PC-3 (cell line): Measurements from ENCODE around the gene YKT6.

Experiments used
- EZH2 ChIP-seq: fragments of 300-600 bp; sonication (generic); IDR thresholded peaks from one replicate; pipeline ENCODE4 v1.6.1; 2017; ENCODE audit warnings: antibody characterized with exemption, mild to moderate bottlenecking, low read length; ENCODE audit not compliant: unreplicated experiment
- EZH2phosphoT487 ChIP-seq: fragments of 300-600 bp; sonication (generic); IDR thresholded peaks from 2 replicates; pipeline ENCODE4 v1.6.1; 2018; ENCODE audit warnings: mild to moderate bottlenecking, antibody characterized with exemption, low read length, borderline replicate concordance
- TF ChIP-seq, protein P1 (sequence below): fragments of 300-600 bp; sonication (generic); conservative IDR thresholded peaks from 2 replicates; pipeline ENCODE4 v1.5.1; 2017; ENCODE audit warnings: antibody characterized with exemption, low read depth, mild to moderate bottlenecking, low read length

GRCh38 chr7:44249639-44250234 lies 49.0 kb downstream of the YKT6 start:
- TF ChIP-seq, protein P1, sequence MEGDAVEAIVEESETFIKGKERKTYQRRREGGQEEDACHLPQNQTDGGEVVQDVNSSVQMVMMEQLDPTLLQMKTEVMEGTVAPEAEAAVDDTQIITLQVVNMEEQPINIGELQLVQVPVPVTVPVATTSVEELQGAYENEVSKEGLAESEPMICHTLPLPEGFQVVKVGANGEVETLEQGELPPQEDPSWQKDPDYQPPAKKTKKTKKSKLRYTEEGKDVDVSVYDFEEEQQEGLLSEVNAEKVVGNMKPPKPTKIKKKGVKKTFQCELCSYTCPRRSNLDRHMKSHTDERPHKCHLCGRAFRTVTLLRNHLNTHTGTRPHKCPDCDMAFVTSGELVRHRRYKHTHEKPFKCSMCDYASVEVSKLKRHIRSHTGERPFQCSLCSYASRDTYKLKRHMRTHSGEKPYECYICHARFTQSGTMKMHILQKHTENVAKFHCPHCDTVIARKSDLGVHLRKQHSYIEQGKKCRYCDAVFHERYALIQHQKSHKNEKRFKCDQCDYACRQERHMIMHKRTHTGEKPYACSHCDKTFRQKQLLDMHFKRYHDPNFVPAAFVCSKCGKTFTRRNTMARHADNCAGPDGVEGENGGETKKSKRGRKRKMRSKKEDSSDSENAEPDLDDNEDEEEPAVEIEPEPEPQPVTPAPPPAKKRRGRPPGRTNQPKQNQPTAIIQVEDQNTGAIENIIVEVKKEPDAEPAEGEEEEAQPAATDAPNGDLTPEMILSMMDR: no peak
- TF ChIP-seq EZH2phosphoT487 (no peak), EZH2 (no peak)
